GM18519 (cell line): ENCODE results near the gene BTNL8.

Source experiments
- ATAC-seq: cut with Tn5 transposase; IDR thresholded peaks from one replicate; pipeline ENCODE4 v1.9.1; 2021; ENCODE audit warnings: mild to moderate bottlenecking, moderate library complexity; ENCODE audit not compliant: unreplicated experiment, low FRiP score

Gene BTNL8, protein sequence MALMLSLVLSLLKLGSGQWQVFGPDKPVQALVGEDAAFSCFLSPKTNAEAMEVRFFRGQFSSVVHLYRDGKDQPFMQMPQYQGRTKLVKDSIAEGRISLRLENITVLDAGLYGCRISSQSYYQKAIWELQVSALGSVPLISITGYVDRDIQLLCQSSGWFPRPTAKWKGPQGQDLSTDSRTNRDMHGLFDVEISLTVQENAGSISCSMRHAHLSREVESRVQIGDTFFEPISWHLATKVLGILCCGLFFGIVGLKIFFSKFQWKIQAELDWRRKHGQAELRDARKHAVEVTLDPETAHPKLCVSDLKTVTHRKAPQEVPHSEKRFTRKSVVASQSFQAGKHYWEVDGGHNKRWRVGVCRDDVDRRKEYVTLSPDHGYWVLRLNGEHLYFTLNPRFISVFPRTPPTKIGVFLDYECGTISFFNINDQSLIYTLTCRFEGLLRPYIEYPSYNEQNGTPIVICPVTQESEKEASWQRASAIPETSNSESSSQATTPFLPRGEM

GRCh38 chr5:180898621-180899246 is at the start of gene BTNL8:
TSS of gene BTNL8 (plus strand) at chr5:180899159. CDS start at chr5:180899311, 152 bp downstream.
- no peak for ATAC-seq

GRCh38 chr5:180849827-180850226 is 49.1 kb upstream of the BTNL8 start:
- no peak for ATAC-seq

DNA sequence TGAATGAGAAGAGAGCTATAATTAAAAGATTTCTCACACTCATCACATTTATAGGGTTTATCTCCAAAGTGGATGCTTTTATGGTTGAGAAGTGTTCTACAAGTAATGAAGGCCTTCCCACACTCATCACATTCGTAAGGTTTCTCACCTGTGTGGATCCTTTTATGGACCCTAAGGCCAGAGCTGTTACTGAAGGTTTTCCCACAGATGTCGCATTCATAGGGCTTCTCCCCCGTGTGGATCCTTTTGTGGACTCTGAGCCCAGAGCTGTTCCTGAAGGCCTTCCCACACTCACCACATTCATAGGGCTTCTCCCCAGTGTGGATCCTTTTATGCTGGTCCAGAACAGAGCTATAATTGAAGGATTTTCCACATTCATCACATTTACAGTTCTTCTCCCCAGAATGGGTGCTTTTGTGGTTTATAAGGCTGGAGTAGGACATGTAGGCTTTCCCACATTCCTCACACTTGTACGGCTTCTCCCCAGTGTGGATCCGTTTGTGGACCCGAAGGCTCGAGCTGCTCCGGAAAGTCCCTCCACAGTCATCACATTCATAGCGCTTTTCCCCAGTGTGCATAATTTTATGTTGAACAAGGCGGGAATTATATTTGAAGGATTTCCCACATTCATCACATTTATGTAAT is 48.4 kb upstream of the BTNL8 start:
- no peak for ATAC-seq

GRCh38 chr5:180852495-180852894 is 46.5 kb upstream of the BTNL8 start:
- no peak for ATAC-seq

- no peak for ATAC-seq
These were observed 45.7 kb upstream of the BTNL8 start for GRCh38 chr5:180853121-180853847.

DNA sequence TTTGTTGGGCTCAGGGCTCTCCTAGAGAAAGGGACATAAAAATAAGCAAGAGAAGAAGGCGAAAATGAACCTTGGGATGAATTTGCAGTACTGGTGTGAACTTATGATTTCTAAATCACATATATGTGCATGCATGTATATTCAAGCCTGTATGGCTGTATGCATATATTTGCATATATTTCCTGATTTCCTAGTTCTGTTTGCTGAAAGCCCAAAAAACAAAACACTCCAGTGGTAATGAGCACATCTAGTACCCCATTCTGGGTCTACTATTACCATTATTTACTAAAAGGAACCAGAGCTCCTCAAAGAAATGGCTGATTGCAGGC is 45.1 kb upstream of the BTNL8 start:
- no peak for ATAC-seq

GRCh38 chr5:180858586-180858985 is 40.4 kb upstream of the BTNL8 start:
- ATAC-seq = no peak

- ATAC-seq = peak; percentile 19
These were observed 38.6 kb upstream of the BTNL8 start for GRCh38 chr5:180860273-180860886.

DNA sequence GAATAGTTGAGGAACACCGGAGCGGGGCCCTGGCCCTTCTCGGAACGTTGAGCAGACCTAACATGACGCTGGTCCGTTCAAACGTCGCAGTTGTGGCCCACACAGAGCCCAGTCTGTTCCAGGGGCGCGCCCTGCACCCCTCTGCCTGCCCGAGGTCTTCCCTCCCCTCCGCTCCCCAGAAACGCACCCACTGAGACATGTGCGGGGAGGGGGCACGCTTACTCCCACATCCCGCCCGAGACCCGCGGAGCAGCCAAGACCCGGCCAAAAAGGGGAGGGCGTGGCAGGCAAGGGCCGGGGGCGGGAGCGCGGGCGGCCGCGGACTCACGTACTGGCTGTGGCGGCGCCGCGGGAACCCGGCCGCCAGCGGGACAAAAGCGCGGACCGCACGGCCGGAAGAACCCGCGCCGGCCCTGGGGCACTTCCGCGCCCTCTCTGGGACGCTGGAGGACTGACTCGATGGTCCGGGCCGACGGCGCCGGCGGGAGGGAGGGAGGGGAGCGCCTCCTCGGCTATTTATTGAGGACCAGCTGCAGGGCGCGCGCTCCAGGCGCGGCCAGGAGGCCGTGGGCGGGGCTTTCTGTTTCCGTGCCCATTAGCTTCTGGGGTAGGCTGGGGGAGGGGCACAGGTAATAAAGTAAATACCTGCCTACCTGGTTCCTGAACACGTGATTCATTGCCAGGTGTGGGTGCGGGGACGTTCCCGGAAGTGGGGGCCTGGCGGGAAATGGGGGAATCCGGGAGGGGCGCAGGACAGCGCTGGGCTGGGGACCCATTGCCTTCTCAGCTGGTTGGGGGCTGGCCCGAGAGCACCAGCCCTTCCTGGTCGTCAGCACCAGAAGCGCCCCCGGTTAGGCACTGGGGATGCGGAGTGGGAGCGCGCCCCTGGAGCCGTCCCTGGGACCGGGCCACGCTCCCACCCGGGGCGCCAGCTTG is 37.8 kb upstream of the BTNL8 start, which contains the start of gene ZFP62:
ZFP62 (minus strand) TSS at position 390 of the 936 bp plus-strand sequence; CDS start at position 333, 57 bp downstream.
- peak; percentile 74 for ATAC-seq

- ATAC-seq = no peak
These were observed 36.3 kb upstream of the BTNL8 start for GRCh38 chr5:180862645-180863044.

DNA sequence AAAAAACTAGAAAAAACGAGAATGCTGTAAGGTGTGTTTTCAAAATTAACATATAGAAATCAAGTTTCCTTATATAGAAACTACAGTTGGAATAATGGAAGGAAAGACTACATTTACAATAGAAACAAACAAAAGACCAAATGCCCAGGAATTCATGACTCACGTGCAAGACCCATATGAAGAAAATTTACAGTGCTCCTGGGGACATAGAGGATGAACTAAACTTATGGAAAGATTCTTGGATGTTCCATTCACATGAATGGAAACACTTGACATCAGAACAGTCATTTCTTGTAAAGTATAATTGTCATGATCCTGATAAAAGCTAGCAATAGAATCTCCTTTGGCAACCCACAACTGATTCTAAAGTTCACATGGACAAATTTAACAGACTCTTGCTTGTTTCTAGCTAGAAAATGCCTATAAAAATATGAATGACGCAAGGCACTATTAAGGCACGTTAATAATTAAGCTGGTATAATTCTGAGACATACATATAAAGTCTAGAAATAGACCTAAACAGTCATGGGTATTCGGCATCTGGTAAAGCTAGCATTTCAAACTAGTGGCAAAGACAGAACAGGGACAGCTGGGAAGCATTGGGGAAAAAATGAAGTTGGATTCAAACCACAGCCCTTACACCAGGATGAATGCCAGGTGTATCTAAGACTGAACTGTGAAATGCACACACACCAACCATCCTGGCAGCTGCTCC is 32.8 kb upstream of the BTNL8 start:
- no peak for ATAC-seq

DNA sequence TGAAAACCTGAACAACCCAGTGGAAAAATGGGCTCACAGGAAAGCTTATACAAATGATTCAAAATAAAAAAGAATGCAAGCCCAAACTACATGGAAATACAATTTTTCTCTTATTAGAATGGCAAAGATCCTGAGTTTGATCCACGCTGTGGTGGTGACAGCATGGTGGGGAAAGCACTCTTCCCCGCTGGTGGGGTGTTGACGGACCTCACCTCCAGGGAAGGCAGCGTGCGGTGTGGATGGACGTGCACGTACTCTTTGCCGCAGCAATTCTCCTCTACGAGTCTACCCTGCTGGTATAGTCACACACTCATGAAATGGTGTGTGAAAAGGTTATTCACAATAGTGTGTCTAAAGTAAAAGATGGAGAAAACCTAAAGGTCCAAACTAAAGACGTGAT is 32.0 kb upstream of the BTNL8 start:
- no peak for ATAC-seq

GRCh38 chr5:180868960-180869359 is 30.0 kb upstream of the BTNL8 start:
- no peak for ATAC-seq

- ATAC-seq = no peak
These were observed 29.4 kb upstream of the BTNL8 start for GRCh38 chr5:180869587-180869986.

- ATAC-seq = no peak
These were observed 28.5 kb upstream of the BTNL8 start for GRCh38 chr5:180870276-180871068.

DNA sequence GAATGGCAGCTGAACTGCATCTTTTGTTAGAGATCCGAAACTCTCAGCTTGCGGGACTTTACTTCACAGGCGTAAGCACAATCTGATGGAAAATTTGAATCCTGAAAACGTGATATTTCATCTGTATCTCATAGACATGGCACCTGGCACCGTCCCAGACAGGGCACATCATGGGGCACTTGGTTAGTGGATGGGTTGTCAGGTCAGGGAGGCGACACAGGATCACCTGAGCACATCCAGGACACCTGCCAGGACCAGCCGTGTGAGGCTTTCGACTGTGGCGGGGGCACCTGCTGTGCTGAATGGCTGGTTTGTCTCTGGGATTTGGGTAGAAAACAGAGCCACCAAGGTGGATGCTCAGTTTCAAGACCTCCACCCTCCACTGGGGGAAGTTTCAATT is 26.5 kb upstream of the BTNL8 start:
- no peak for ATAC-seq

GRCh38 chr5:180873615-180874520 is 25.1 kb upstream of the BTNL8 start:
- ATAC-seq = no peak
